Measurements from ENCODE around the gene TPMT. TPM values are rescaled to one million over a fixed set of nuclear protein-coding genes. Genes with fewer than 3 reads are reported as not detected.

TPMT gene
- total and polyA plus RNA-seq, 2 of the 13 experiments (the other 11 are each of a cell fraction or from before 2014, with no cell fraction given): 11.1 to 22.8 TPM

DNA sequence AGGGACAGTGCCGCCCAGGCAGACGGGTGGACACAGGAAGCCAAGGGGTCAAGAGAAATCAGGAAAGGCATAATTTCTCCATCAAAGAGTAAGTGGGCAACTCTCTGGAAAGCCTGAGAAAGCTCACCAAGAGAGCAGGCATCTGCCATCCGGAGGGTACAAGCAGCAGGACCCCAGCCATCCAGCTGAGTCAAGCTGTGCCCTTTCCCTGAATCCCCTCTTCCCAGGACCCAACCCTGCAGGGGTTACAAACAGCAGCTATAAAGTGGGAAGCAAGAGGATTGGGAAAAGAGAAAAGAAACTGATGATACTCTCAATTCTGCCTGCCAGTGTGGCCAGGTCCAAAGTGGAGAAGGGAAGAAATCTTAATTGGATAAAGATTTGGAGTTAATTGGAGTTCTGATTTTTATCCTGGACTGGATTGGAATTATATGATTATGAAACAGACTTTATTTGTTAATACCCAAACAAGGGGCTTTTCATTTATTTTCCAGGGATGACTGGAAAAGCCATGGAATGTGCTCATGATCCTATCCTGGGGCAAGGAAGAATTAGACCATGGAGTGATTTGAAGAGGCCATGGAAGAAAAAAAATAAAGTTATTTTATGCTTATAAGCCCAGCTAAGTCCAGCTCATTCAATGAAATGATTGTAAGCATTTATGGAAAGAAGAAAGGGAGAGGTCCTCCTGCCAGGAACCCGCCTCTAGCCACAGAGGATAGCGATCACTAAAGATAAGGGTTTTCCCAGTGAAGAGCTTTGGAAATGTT is 67.3 kb downstream of the TPMT start (continued):
- TF ChIP-seq, protein P1, sequence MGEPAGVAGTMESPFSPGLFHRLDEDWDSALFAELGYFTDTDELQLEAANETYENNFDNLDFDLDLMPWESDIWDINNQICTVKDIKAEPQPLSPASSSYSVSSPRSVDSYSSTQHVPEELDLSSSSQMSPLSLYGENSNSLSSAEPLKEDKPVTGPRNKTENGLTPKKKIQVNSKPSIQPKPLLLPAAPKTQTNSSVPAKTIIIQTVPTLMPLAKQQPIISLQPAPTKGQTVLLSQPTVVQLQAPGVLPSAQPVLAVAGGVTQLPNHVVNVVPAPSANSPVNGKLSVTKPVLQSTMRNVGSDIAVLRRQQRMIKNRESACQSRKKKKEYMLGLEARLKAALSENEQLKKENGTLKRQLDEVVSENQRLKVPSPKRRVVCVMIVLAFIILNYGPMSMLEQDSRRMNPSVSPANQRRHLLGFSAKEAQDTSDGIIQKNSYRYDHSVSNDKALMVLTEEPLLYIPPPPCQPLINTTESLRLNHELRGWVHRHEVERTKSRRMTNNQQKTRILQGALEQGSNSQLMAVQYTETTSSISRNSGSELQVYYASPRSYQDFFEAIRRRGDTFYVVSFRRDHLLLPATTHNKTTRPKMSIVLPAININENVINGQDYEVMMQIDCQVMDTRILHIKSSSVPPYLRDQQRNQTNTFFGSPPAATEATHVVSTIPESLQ (CRISPR knock-in tag; conservative IDR thresholded peaks at IDR 0.05): no peak
- TF ChIP-seq REXO4 (CRISPR knock-in tag; IDR thresholded peaks at IDR 0.05; ENCODE audit: borderline replicate concordance) (no peak), RFX1 (IDR thresholded peaks at IDR 0.05) (no peak)

DNA sequence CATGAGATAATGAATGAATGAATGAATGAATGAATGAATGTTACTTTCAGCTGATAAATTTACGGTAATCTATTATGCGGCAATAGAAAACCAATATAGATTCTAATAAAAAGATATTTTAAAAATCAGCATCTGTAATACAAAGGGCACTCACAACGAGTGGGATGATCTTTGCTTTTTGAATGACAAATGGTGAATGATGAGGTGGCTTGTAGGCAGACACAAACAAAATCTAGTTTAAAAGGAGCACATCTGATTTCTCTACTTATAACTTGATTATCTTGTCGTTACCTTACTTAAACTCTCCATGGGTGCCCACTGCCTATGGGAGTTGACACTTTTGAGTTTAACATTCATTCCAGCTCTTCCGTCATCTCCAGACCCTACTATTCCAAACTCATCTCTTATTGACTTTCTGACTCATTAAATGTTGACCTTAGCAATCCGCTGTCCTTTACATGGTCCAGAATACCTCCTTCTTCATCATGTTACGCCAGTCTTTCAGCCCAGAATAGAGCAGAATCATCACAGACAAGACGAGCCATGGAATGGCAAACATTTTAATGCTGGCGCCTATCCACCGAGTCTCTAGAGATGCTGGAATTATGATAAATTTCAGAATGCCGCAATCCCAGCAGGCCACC is 73.7 kb downstream of the TPMT start:
- H4K20me1 ChIP-seq (ENCODE audit: insufficient read depth, low read length): no peaks in the 10 kb centered on the region
- no peak for FAIRE-seq
- peak; percentile 97 for ATAC-seq
- no peak overlapping the region for H3K4me3 ChIP-seq (replicated peaks in 1 of 3; ENCODE audit: insufficient read depth in 1 of 3, low read depth in 2 of 3, low read length in 3 of 3)
- POLR2A ChIA-PET: no interaction called here
- DNase-seq (ENCODE audit: low spot score): peak; percentile 89
- no peak overlapping the region for H2AFZ ChIP-seq (ENCODE audit: low read length)
- H3K27me3 ChIP-seq (ENCODE audit: control insufficient read depth in 1 of 2, insufficient read depth in 2 of 2, low read length in 2 of 2): no peaks in the 10 kb centered on the region
- CTCF ChIA-PET (ENCODE audit: low intra/inter-chr PET ratio, low total read pairs): no interaction called here
- in situ Hi-C loops (cut with HindIII; ENCODE audit: extremely low pct_ligation_motif_present, low pct_unique_long_range_greater_than_20kb): no loop called here
- WGBS (ENCODE audit: low lambda C conversion rate): 22% methylated on average over 11 of the region's 11 CpGs
- H3K9me3 ChIP-seq (ENCODE audit: low read length): no peaks in the 10 kb centered on the region
- H3K27ac ChIP-seq (ENCODE audit: extremely low read length, insufficient read depth, low read length): no peak overlapping the region
- H3K4me2 ChIP-seq (ENCODE audit: low read depth, low read length): no peak overlapping the region
- H3K4me1 ChIP-seq (ENCODE audit: insufficient read depth, low read length): peaks cover 15% of the 10 kb centered on the region
- BruUV-seq (replicated peaks): no TSS peak
- H3K79me2 ChIP-seq (ENCODE audit: insufficient read depth, low read length): no peaks in the 10 kb centered on the region
- intact Hi-C loops (cut with micrococcal nuclease; ENCODE audit: unreplicated experiment): no loop called here
- no peaks in the 10 kb centered on the region for H3K36me3 ChIP-seq (replicated peaks in 1 of 2; ENCODE audit: control insufficient read depth in 1 of 2, insufficient read depth in 2 of 2, low read length in 2 of 2)
- no peak overlapping the region for H3K9ac ChIP-seq (ENCODE audit: insufficient read depth, low read depth, low read length)
- TF ChIP-seq NBN (conservative IDR thresholded peaks at IDR 0.05) (no peak), MZF1 (CRISPR knock-in tag; IDR thresholded peaks at IDR 0.05; ENCODE audit: borderline replicate concordance) (no peak), SMAD1 (CRISPR knock-in tag; IDR thresholded peaks at IDR 0.05; ENCODE audit: borderline replicate concordance, low read depth) (no peak), CBX2 (IDR thresholded peaks at IDR 0.05; ENCODE audit: low read depth, low read length) (no peak), CBX2 (CRISPR knock-in tag; IDR thresholded peaks at IDR 0.05; ENCODE audit: low read depth) (no peak), HMG20A (CRISPR knock-in tag; IDR thresholded peaks at IDR 0.05; ENCODE audit: borderline replicate concordance) (peak; percentile 71; the same call in 1 of the 2 replicates), RFXAP (CRISPR knock-in tag; IDR thresholded peaks at IDR 0.05; ENCODE audit: borderline replicate concordance) (no peak), ELF4 (CRISPR knock-in tag; IDR thresholded peaks at IDR 0.05; ENCODE audit: borderline replicate concordance) (no peak), GFI1 (CRISPR knock-in tag; IDR thresholded peaks at IDR 0.05; ENCODE audit: borderline replicate concordance) (no peak), ESRRA (CRISPR knock-in tag; IDR thresholded peaks at IDR 0.05; ENCODE audit: low read depth) (no peak)
- TF ChIP-seq, protein P2, sequence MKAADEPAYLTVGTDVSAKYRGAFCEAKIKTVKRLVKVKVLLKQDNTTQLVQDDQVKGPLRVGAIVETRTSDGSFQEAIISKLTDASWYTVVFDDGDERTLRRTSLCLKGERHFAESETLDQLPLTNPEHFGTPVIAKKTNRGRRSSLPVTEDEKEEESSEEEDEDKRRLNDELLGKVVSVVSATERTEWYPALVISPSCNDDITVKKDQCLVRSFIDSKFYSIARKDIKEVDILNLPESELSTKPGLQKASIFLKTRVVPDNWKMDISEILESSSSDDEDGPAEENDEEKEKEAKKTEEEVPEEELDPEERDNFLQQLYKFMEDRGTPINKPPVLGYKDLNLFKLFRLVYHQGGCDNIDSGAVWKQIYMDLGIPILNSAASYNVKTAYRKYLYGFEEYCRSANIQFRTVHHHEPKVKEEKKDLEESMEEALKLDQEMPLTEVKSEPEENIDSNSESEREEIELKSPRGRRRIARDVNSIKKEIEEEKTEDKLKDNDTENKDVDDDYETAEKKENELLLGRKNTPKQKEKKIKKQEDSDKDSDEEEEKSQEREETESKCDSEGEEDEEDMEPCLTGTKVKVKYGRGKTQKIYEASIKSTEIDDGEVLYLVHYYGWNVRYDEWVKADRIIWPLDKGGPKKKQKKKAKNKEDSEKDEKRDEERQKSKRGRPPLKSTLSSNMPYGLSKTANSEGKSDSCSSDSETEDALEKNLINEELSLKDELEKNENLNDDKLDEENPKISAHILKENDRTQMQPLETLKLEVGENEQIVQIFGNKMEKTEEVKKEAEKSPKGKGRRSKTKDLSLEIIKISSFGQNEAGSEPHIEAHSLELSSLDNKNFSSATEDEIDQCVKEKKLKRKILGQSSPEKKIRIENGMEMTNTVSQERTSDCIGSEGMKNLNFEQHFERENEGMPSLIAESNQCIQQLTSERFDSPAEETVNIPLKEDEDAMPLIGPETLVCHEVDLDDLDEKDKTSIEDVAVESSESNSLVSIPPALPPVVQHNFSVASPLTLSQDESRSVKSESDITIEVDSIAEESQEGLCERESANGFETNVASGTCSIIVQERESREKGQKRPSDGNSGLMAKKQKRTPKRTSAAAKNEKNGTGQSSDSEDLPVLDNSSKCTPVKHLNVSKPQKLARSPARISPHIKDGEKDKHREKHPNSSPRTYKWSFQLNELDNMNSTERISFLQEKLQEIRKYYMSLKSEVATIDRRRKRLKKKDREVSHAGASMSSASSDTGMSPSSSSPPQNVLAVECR (CRISPR knock-in tag; IDR thresholded peaks at IDR 0.05; ENCODE audit: borderline replicate concordance): no peak
- TF ChIP-seq, protein P3, sequence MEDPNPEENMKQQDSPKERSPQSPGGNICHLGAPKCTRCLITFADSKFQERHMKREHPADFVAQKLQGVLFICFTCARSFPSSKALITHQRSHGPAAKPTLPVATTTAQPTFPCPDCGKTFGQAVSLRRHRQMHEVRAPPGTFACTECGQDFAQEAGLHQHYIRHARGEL (CRISPR knock-in tag; IDR thresholded peaks at IDR 0.05): no peak
- TF ChIP-seq, protein P4, sequence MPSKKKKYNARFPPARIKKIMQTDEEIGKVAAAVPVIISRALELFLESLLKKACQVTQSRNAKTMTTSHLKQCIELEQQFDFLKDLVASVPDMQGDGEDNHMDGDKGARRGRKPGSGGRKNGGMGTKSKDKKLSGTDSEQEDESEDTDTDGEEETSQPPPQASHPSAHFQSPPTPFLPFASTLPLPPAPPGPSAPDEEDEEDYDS (CRISPR knock-in tag; IDR thresholded peaks at IDR 0.05): no peak

Data from HepG2 (cell line).